ENCODE results near the gene RBM42. TPM values are rescaled to one million over a fixed set of nuclear protein-coding genes. Genes with fewer than 3 reads are reported as not detected.
"Not testable (repeated sequence)": the region's sequence is repeated elsewhere in the genome, so short reads cannot be mapped to it uniquely, and the experiment has no call there.

The RBM42 gene
- total RNA-seq, 1 donor, result 43.0 TPM

- no peak for DNase-seq (ENCODE audit: low read depth)
- no peak overlapping the region for H3K4me3 ChIP-seq (ENCODE audit: low read depth, low read length)
- TF ChIP-seq CTCF (IDR thresholded peaks at IDR 0.05; ENCODE audit: insufficient read depth, low read length), result no peak
Measured at GRCh38 chr19:35650581-35650980, 21.7 kb downstream of the RBM42 start.

- not testable (repeated sequence) for H3K4me3 ChIP-seq (ENCODE audit: low read depth, low read length); DNase-seq (ENCODE audit: low read depth)
Measured at GRCh38 chr19:35654828-35655227, 26.0 kb downstream of the RBM42 start.

- no peak overlapping the region for H3K4me3 ChIP-seq (ENCODE audit: low read depth, low read length)
- TF ChIP-seq CTCF (IDR thresholded peaks at IDR 0.05; ENCODE audit: insufficient read depth, low read length), result no peak
- no peak for DNase-seq (ENCODE audit: low read depth)
Measured at GRCh38 chr19:35655600-35655999, 26.8 kb downstream of the RBM42 start.

GRCh38 chr19:35656700-35657099 is 27.9 kb downstream of the RBM42 start:
- no peak for TF ChIP-seq CTCF (IDR thresholded peaks at IDR 0.05; ENCODE audit: insufficient read depth, low read length)
- no peak overlapping the region for H3K4me3 ChIP-seq (ENCODE audit: low read depth, low read length)
- no peak for DNase-seq (ENCODE audit: low read depth)

- no peak overlapping the region for H3K4me3 ChIP-seq (ENCODE audit: low read depth, low read length)
- no peak for DNase-seq (ENCODE audit: low read depth)
- peak; percentile 21 for TF ChIP-seq CTCF (IDR thresholded peaks at IDR 0.05; ENCODE audit: insufficient read depth, low read length)
Measured at GRCh38 chr19:35657904-35658700, 29.3 kb downstream of the RBM42 start.

- DNase-seq (ENCODE audit: low read depth), result no peak
- no peak for TF ChIP-seq CTCF (IDR thresholded peaks at IDR 0.05; ENCODE audit: insufficient read depth, low read length)
- H3K4me3 ChIP-seq (ENCODE audit: low read depth, low read length), result no peak overlapping the region
Measured at GRCh38 chr19:35661995-35662340, 33.1 kb downstream of the RBM42 start.

GRCh38 chr19:35663981-35664380 is 35.1 kb downstream of the RBM42 start:
- TF ChIP-seq CTCF (IDR thresholded peaks at IDR 0.05; ENCODE audit: insufficient read depth, low read length), result no peak
- no peak overlapping the region for H3K4me3 ChIP-seq (ENCODE audit: low read depth, low read length)
- DNase-seq (ENCODE audit: low read depth), result no peak

Measured in fibroblast of the aortic adventitia (primary cell).